Lung (tissue), 12 donors: ENCODE measurements around the gene GULP1. TPM values are rescaled to one million over a fixed set of nuclear protein-coding genes. Genes with fewer than 3 reads are reported as not detected.
A peak's percentile ranks its signal among the peaks of the same experiment; 100 is the strongest.
"Not testable (repeated sequence)": the region's sequence is repeated elsewhere in the genome, so short reads cannot be mapped to it uniquely, and the experiment has no call there.

Experiments used
- ATAC-seq: fragments of 200-7000 bp; cut with Tn5 transposase; one replicate; pipeline ENCODE4 v1.9.1; 2020; ENCODE audit warnings: moderate number of reproducible peaks; ENCODE audit not compliant: insufficient read depth, low FRiP score
- DNase-seq, 3 donors: peaks; one replicate each; pipeline ENCODE4 v3.0.0-alpha.2; 2013 to 2017
- H3K27ac ChIP-seq, 2 donors: one replicate each; pipeline ENCODE4 v1.5.1; 2013; ENCODE audit warnings: mild to moderate bottlenecking in 2 of 2, moderate library complexity in 2 of 2, control low read depth in 1 of 2, inconsistent platforms in 1 of 2, low read depth in 1 of 2, low read length in 1 of 2
- H3K27me3 ChIP-seq, 3 donors: one replicate each; pipeline ENCODE4 v1.5.1; 2013; ENCODE audit warnings: low read length in 2 of 3; ENCODE audit not compliant: control insufficient read depth in 3 of 3, insufficient read depth in 3 of 3
- H3K36me3 ChIP-seq, 4 donors: one replicate each; pipeline ENCODE4 v1.5.1; 2013; ENCODE audit warnings: low read length in 4 of 4, mild to moderate bottlenecking in 1 of 4, moderate library complexity in 1 of 4; ENCODE audit not compliant: control insufficient read depth in 4 of 4, insufficient read depth in 4 of 4
- H3K4me1 ChIP-seq, 5 donors: one replicate each; pipeline ENCODE4 v1.5.1; 2013; ENCODE audit warnings: low read length in 5 of 5, mild to moderate bottlenecking in 2 of 5, moderate library complexity in 1 of 5; ENCODE audit not compliant: control insufficient read depth in 5 of 5, insufficient read depth in 5 of 5
- H3K4me3 ChIP-seq: one replicate; pipeline ENCODE4 v1.5.1; 2013; ENCODE audit warnings: mild to moderate bottlenecking, control low read depth, moderate library complexity
- H3K9ac ChIP-seq, 2 donors: one replicate each; pipeline ENCODE4 v1.5.1; 2013; ENCODE audit warnings: low read length in 2 of 2, control low read depth in 1 of 2; ENCODE audit not compliant: insufficient read depth in 1 of 2
- H3K9me3 ChIP-seq, 4 donors: one replicate each; pipeline ENCODE4 v1.5.1; 2013; ENCODE audit warnings: low read length in 3 of 4, mild to moderate bottlenecking in 1 of 4, moderate library complexity in 1 of 4; ENCODE audit not compliant: control insufficient read depth in 4 of 4, insufficient read depth in 3 of 4
- WGBS, 2 donors: extraction: QIAGEN DNeasy Blood & Tissue Kit; methylation state at CpG; one replicate each; pipeline ENCODE4 v1.1.7; 2013; 5-methylcytosine and 5-hydroxymethylcytosine counted together
- polyA plus RNA-seq, 2 donors: library from polyadenylated mRNA; stranded (reverse); fragments of 200-250 nt; gene quantifications; one replicate each; pipeline ENCODE4 v1.2.1, GENCODE V29; 2013
- total RNA-seq, 2 donors: library from RNA; depleted of rRNA in 1 of 2; stranded (reverse); fragments of >200 nt in 1 of 2; gene quantifications; one replicate each; pipeline ENCODE4 v1.2.1, GENCODE V29; 2014 to 2021
- TF ChIP-seq, protein P1 (sequence below): IDR thresholded peaks from 2 replicates; pipeline ENCODE4 v1.5.1; 2012; ENCODE audit warnings: mild to moderate bottlenecking; ENCODE audit errors: control extremely low read depth, extremely low read depth
- donor health status: control.
- donor health status: control.
- donor health status: Bipolar disorder and iron deficiency.
- donor health status: healthy.
- donor health status: DM: yes; HTN: yes; CAD: no.

The GULP1 gene
- total and polyA plus RNA-seq, 4 donors = 9.1 to 86.7 (median 20.1) TPM

DNA sequence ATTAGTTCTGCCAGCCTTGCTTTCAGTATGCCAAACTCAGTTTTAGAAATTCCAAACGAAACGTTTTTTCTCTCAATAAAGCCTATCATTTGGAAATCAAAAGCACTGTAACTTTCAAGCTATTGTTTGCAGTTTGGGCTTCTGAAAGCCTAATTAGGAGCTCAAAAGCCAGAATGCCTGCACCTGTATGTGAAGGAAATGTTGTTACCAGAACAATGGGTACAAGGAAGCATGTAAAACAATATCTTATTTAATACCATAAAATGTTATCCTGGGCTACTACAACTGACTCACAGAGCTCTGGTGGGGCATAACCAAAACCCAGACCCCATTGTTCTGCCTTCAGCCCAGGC lies 12.6 kb upstream of the GULP1 start:
- no peak for ATAC-seq
- Histone ChIP-seq H3K4me1 (no peaks in the 10 kb centered on the region), H3K27ac (no peak overlapping the region), H3K9me3 (no peaks in the 10 kb centered on the region), H3K27me3 (no peaks in the 10 kb centered on the region), H3K4me3 (no peak overlapping the region), H3K36me3 (no peaks in the 10 kb centered on the region), H3K9ac (no peak overlapping the region)
- TF ChIP-seq, protein P1, sequence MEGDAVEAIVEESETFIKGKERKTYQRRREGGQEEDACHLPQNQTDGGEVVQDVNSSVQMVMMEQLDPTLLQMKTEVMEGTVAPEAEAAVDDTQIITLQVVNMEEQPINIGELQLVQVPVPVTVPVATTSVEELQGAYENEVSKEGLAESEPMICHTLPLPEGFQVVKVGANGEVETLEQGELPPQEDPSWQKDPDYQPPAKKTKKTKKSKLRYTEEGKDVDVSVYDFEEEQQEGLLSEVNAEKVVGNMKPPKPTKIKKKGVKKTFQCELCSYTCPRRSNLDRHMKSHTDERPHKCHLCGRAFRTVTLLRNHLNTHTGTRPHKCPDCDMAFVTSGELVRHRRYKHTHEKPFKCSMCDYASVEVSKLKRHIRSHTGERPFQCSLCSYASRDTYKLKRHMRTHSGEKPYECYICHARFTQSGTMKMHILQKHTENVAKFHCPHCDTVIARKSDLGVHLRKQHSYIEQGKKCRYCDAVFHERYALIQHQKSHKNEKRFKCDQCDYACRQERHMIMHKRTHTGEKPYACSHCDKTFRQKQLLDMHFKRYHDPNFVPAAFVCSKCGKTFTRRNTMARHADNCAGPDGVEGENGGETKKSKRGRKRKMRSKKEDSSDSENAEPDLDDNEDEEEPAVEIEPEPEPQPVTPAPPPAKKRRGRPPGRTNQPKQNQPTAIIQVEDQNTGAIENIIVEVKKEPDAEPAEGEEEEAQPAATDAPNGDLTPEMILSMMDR = no peak
- DNase-seq = peak in 1 of 3 donors; percentile 12
- WGBS, 2 donors = 44 to 63% methylated on average over 2 of the region's 2 CpGs

DNA sequence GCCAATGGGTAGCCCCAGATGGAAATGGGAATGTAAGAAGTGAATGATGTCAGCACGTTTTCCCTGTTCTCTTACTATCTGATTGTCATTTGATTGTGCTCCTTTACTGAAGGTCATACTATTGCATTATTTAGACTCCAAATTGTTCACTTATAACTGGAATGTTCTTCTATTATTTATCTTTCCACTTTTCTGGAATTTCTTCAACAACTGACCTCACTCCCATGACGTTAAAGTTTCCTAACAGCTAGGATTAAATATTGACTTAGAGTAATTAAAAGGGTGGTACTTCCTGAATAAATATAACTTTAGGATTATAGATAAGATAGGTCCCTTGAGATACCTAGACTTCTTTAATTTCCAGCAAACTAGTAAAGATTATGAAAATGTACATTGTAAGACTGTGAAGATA lies 10.9 kb upstream of the GULP1 start:
- ATAC-seq (no peak), DNase-seq (no peak)
- no peaks in the 10 kb centered on the region for H3K4me1 ChIP-seq
- no peaks in the 10 kb centered on the region for H3K27me3 ChIP-seq
- no peak overlapping the region for H3K9ac ChIP-seq
- no peak overlapping the region for H3K27ac ChIP-seq
- TF ChIP-seq, protein P1 = no peak
- no peak overlapping the region for H3K4me3 ChIP-seq
- 49 to 64% methylated on average over 2 of the region's 2 CpGs for WGBS, 2 donors
- H3K9me3 ChIP-seq = no peaks in the 10 kb centered on the region
- H3K36me3 ChIP-seq = no peaks in the 10 kb centered on the region

DNA sequence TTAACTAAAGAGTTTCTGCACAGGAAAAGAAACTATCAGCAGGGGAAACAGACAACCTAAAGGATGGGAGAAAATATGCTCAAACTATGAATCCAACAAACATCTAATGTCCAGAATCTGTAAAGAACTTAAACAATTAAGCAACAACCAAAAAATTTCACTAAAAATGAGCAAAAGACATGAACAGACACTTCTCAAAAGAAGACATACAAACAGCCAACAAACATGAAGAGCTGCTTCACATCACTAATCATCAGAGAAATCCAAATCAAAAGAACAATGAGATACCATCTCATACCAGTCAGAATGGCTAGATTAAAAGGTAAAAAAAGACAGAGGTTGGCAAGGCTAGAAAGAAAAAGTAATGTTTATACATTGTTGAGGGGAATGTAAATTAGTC lies 8.8 kb upstream of the GULP1 start:
- DNase-seq = no peak
- no peak overlapping the region for H3K9ac ChIP-seq
- no peaks in the 10 kb centered on the region for H3K4me1 ChIP-seq
- H3K36me3 ChIP-seq = no peaks in the 10 kb centered on the region
- no peak overlapping the region for H3K4me3 ChIP-seq
- H3K27ac ChIP-seq = no peak overlapping the region
- ATAC-seq = no peak
- H3K27me3 ChIP-seq = no peaks in the 10 kb centered on the region
- TF ChIP-seq, protein P1 = no peak
- no peaks in the 10 kb centered on the region for H3K9me3 ChIP-seq

DNA sequence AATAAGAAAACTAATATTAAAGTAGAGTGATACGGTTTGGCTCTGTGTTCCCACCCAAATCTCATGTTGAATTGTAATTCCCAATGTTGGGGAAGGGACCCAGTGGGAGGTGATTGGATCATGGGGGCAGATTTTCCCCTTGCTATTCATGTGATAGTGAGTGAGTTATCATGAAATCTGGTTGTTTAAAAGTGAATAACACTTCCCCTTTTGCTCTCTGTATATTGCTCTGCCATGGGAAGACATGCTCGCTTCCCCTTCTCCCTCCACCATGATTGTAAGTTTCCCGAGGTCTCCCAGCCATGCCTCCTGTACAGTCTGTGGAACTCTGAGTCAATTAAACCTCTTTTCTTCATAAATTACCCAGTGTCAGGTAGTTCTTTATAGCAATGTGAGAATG lies 7.4 kb upstream of the GULP1 start:
- not testable (repeated sequence) for H3K36me3 ChIP-seq, H3K27me3 ChIP-seq, H3K9ac ChIP-seq, H3K4me1 ChIP-seq, DNase-seq, ATAC-seq, H3K4me3 ChIP-seq, H3K9me3 ChIP-seq, H3K27ac ChIP-seq
- 83 to 90% methylated on average over 3 of the region's 3 CpGs for WGBS, 2 donors
